Lung (tissue), 12 donors: ENCODE data around the gene WSCD1. TPM values are rescaled to one million over a fixed set of nuclear protein-coding genes. Genes with fewer than 3 reads are reported as not detected.

Experiments used
- ATAC-seq: fragments of 200-7000 bp; cut with Tn5 transposase; one replicate; pipeline ENCODE4 v1.9.1; 2020; ENCODE audit warnings: moderate number of reproducible peaks; ENCODE audit not compliant: insufficient read depth, low FRiP score
- DNase-seq, 3 donors: peaks; one replicate each; pipeline ENCODE4 v3.0.0-alpha.2; 2013 to 2017
- H3K27ac ChIP-seq, 2 donors: one replicate each; pipeline ENCODE4 v1.5.1; 2013; ENCODE audit warnings: mild to moderate bottlenecking in 2 of 2, moderate library complexity in 2 of 2, control low read depth in 1 of 2, inconsistent platforms in 1 of 2, low read depth in 1 of 2, low read length in 1 of 2
- H3K27me3 ChIP-seq, 3 donors: one replicate each; pipeline ENCODE4 v1.5.1; 2013; ENCODE audit warnings: low read length in 2 of 3; ENCODE audit not compliant: control insufficient read depth in 3 of 3, insufficient read depth in 3 of 3
- H3K36me3 ChIP-seq, 4 donors: one replicate each; pipeline ENCODE4 v1.5.1; 2013; ENCODE audit warnings: low read length in 4 of 4, mild to moderate bottlenecking in 1 of 4, moderate library complexity in 1 of 4; ENCODE audit not compliant: control insufficient read depth in 4 of 4, insufficient read depth in 4 of 4
- H3K4me1 ChIP-seq, 5 donors: one replicate each; pipeline ENCODE4 v1.5.1; 2013; ENCODE audit warnings: low read length in 5 of 5, mild to moderate bottlenecking in 2 of 5, moderate library complexity in 1 of 5; ENCODE audit not compliant: control insufficient read depth in 5 of 5, insufficient read depth in 5 of 5
- H3K4me3 ChIP-seq: one replicate; pipeline ENCODE4 v1.5.1; 2013; ENCODE audit warnings: mild to moderate bottlenecking, control low read depth, moderate library complexity
- H3K9ac ChIP-seq, 2 donors: one replicate each; pipeline ENCODE4 v1.5.1; 2013; ENCODE audit warnings: low read length in 2 of 2, control low read depth in 1 of 2; ENCODE audit not compliant: insufficient read depth in 1 of 2
- H3K9me3 ChIP-seq, 4 donors: one replicate each; pipeline ENCODE4 v1.5.1; 2013; ENCODE audit warnings: low read length in 3 of 4, mild to moderate bottlenecking in 1 of 4, moderate library complexity in 1 of 4; ENCODE audit not compliant: control insufficient read depth in 4 of 4, insufficient read depth in 3 of 4
- CTCF ChIP-seq: IDR thresholded peaks from 2 replicates; pipeline ENCODE4 v1.5.1; 2012; ENCODE audit warnings: mild to moderate bottlenecking; ENCODE audit errors: control extremely low read depth, extremely low read depth
- WGBS, 2 donors: extraction: QIAGEN DNeasy Blood & Tissue Kit; methylation state at CpG; one replicate each; pipeline ENCODE4 v1.1.7; 2013; 5-methylcytosine and 5-hydroxymethylcytosine counted together
- polyA plus RNA-seq, 2 donors: library from polyadenylated mRNA; stranded (reverse); fragments of 200-250 nt; gene quantifications; one replicate each; pipeline ENCODE4 v1.2.1, GENCODE V29; 2013
- total RNA-seq, 2 donors: library from RNA; depleted of rRNA in 1 of 2; stranded (reverse); fragments of >200 nt in 1 of 2; gene quantifications; one replicate each; pipeline ENCODE4 v1.2.1, GENCODE V29; 2014 to 2021
- donor health status: control.
- donor health status: control.
- donor health status: Bipolar disorder and iron deficiency.
- donor health status: healthy.
- donor health status: DM: yes; HTN: yes; CAD: no.

Gene WSCD1
- total and polyA plus RNA-seq, 4 donors, result 1.5 to 13.4 (median 3.8) TPM

GRCh38 chr17:6140188-6140587, 70.0 kb downstream of the WSCD1 start:
- Histone ChIP-seq H3K36me3 (no peaks in the 10 kb centered on the region), H3K27me3 (peaks cover 0 to 10% (median 0%) of the 10 kb centered on the region in 3 donors), H3K4me1 (no peaks in the 10 kb centered on the region), H3K4me3 (no peak overlapping the region), H3K9ac (no peak overlapping the region), H3K9me3 (peaks cover 0 to 5% (median 0%) of the 10 kb centered on the region in 4 donors), H3K27ac (no peak overlapping the region)
- 64 to 74% methylated on average over 2 of the region's 2 CpGs for WGBS, 2 donors
- no peak for TF ChIP-seq CTCF
- ATAC-seq (no peak), DNase-seq (no peak)

DNA sequence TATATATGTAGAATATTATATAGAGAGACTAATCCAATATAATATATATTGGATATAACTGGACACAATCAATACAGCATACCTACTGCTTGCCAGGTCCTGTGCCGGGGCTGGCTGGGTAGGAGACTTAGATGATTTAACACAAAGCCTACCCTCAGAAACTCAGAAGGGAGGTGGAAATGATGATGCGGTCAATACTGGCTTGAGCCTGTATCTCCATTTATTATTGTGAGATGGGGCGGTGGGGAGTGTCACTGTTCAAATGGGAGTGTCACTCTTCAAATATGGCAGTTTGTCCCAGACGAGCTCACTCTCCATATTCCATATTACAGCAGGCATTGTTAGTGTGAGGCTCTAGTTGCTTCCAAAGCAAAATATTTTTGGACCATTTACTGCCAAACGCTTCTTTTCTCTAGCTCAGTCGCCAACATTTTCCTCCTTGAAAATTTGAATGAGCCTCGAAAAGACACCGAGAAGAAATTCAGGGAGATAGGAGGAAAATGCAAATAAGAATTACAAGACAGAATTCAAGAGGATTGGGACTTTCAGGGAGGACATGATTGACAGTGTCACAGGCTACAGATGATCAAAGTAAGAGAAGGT, 70.7 kb downstream of the WSCD1 start:
- H3K9ac ChIP-seq, result no peak overlapping the region
- peaks cover 0 to 6% (median 0%) of the 10 kb centered on the region in 4 donors for H3K9me3 ChIP-seq
- 85 to 89% methylated on average over 8 of the region's 8 CpGs for WGBS, 2 donors
- no peak for TF ChIP-seq CTCF
- H3K4me1 ChIP-seq, result no peaks in the 10 kb centered on the region
- no peak for DNase-seq
- H3K27me3 ChIP-seq, result peaks cover 0 to 10% (median 0%) of the 10 kb centered on the region in 3 donors
- no peak overlapping the region for H3K27ac ChIP-seq
- no peak for ATAC-seq
- H3K36me3 ChIP-seq, result no peaks in the 10 kb centered on the region
- no peak overlapping the region for H3K4me3 ChIP-seq

- TF ChIP-seq CTCF, result no peak
- H3K27ac ChIP-seq, result no peak overlapping the region
- peaks cover 0 to 10% (median 0%) of the 10 kb centered on the region in 4 donors for H3K9me3 ChIP-seq
- no peaks in the 10 kb centered on the region for H3K4me1 ChIP-seq
- no peak overlapping the region for H3K4me3 ChIP-seq
- ATAC-seq (no peak), DNase-seq (no peak)
- no peak overlapping the region for H3K9ac ChIP-seq
- H3K36me3 ChIP-seq, result no peaks in the 10 kb centered on the region
- 82 to 88% methylated on average over 6 of the region's 6 CpGs for WGBS, 2 donors
- H3K27me3 ChIP-seq, result peaks cover 0 to 10% (median 0%) of the 10 kb centered on the region in 3 donors
Measured at GRCh38 chr17:6142701-6143100, 72.5 kb downstream of the WSCD1 start.

- H3K27me3 ChIP-seq, result peaks cover 0 to 4% (median 0%) of the 10 kb centered on the region in 3 donors
- 86 to 94% methylated on average over 4 of the region's 4 CpGs for WGBS, 2 donors
Measured at GRCh38 chr17:6145946-6146345, 75.8 kb downstream of the WSCD1 start.

More at GRCh38 chr17:6145946-6146345, 75.8 kb downstream of the WSCD1 start:
- no peaks in the 10 kb centered on the region for H3K4me1 ChIP-seq
- DNase-seq, result no peak
- H3K9me3 ChIP-seq, result peaks cover 0 to 10% (median 0%) of the 10 kb centered on the region in 4 donors
- ATAC-seq, result no peak
- no peak overlapping the region for H3K4me3 ChIP-seq
- H3K9ac ChIP-seq, result no peak overlapping the region
- H3K27ac ChIP-seq, result no peak overlapping the region
- H3K36me3 ChIP-seq, result no peaks in the 10 kb centered on the region
- no peak for TF ChIP-seq CTCF
